SK-N-SH (cell line): ENCODE measurements around the gene MASP1.

Experiments
- CTCF ChIP-seq: fragments of 200-600 bp; sonication (generic); IDR thresholded peaks from 2 replicates; pipeline ENCODE4 v1.6.1; 2017; ENCODE audit warnings: antibody characterized with exemption, mild to moderate bottlenecking, moderate library complexity
- EP300 ChIP-seq, 2 experiments: IDR thresholded peaks; 2 replicates each; pipeline versions ENCODE4 v1.4.0 to v1.6.1; 2012; ENCODE audit warnings: borderline replicate concordance in 1 of 2, low read depth in 1 of 2, low read length in 1 of 2
- FOXM1 ChIP-seq: IDR thresholded peaks from 2 replicates; pipeline ENCODE4 v1.4.0; 2012; ENCODE audit warnings: low read depth, mild to moderate bottlenecking
- POLR2AphosphoS5 ChIP-seq: IDR thresholded peaks from 2 replicates; pipeline ENCODE4 v1.6.1; 2012; ENCODE audit warnings: low read depth, low read length
- SIN3A ChIP-seq: IDR thresholded peaks from 2 replicates; pipeline ENCODE4 v1.6.1; 2012; ENCODE audit warnings: low read depth, mild to moderate bottlenecking, low read length, moderate library complexity, borderline replicate concordance
- SMC3 ChIP-seq: IDR thresholded peaks from 2 replicates; pipeline ENCODE4 v1.6.1; 2012; ENCODE audit warnings: low read depth, low read length, improper control_type of control experiment
- TCF12 ChIP-seq: IDR thresholded peaks from 2 replicates; pipeline ENCODE4 v1.4.0; 2012

GRCh38 chr3:187296911-187297310 lies 5.4 kb upstream of the MASP1 start:
- TF ChIP-seq POLR2AphosphoS5 = no peak
- TF ChIP-seq CTCF = no peak
- TF ChIP-seq TCF12 = no peak
- TF ChIP-seq SMC3 = no peak
- TF ChIP-seq EP300 (IDR thresholded peaks at IDR 0.05; ENCODE audit: borderline replicate concordance in 1 of 2, low read depth in 1 of 2, low read length in 1 of 2) = no peak
- no peak for TF ChIP-seq SIN3A
- TF ChIP-seq FOXM1 = no peak
